Measurements from ENCODE around the gene NCKAP1. TPM values are rescaled to one million over a fixed set of nuclear protein-coding genes. Genes with fewer than 3 reads are reported as not detected.
A peak's percentile ranks its signal among the peaks of the same experiment; 100 is the strongest.

Gene NCKAP1
- polyA plus RNA-seq, 2 of the 4 experiments (the other 2 are of a cell fraction), result 98.8 to 201 TPM

DNA sequence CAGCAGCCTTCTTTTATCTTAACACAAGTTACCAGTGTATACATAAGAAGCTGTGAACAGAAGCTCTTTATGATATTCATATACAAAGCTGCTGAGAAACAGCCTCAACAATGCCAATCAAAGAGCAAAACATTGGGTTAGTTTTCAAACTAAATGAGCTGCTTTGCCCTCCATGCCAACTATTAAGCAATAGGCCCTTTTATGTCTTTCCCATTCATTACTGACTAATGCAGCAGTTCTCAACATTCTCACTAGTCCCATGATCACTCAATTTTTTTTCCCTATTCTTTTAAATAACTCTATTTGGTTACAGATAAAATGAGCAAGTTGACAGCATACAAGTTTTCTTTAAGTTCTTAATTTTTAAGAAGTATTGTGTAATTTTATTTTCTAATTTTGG, 114.0 kb downstream of the NCKAP1 start:
- no peak for TF ChIP-seq TFCP2L1 (CRISPR knock-in tag; IDR thresholded peaks at IDR 0.05)
- TF ChIP-seq CEBPB (IDR thresholded peaks at IDR 0.05), result 0 out of 4 replicates have a peak, but pooled peaks of 1 of the 2 experiments have one; percentile 5
- Histone ChIP-seq H3K4me3 (no peak overlapping the region), H3K27ac (no peak overlapping the region), H3K9me3 (no peaks in the 10 kb centered on the region), H3K4me2 (no peak overlapping the region), H3K4me1 (no peaks in the 10 kb centered on the region)
- ChIA-PET CTCF (no interaction called here), POLR2A (no interaction called here)
- no peak for ATAC-seq
- FAIRE-seq, result no peak
- no peak for DNase-seq (ENCODE audit: low read depth in 1 of 2, low spot score in 1 of 2)

DNA sequence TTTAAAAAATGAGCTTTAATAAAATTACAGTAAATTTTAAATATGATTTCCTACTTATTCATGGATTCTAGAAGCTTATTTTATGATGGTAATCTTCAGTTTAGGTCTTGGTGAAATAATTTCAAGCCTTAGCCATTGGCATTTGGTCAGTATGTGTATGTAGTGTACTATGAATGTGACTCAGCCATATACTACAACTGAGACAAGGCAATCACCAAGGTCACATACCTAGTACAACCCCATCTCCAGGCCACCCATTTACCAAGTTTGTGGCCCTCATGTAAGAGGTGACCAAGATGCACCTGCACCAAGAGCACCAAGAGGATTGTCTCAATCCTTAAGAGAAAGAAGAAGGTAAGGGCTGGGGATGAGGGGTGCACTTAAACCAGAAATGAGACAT, 117.0 kb downstream of the NCKAP1 start:
- Histone ChIP-seq H3K4me3 (no peak overlapping the region), H3K4me2 (no peak overlapping the region), H3K9me3 (no peaks in the 10 kb centered on the region), H3K4me1 (peaks cover 8% of the 10 kb centered on the region; the same call in 2 of the 3 replicates), H3K27ac (no peak overlapping the region)
- no peak for FAIRE-seq
- DNase-seq (ENCODE audit: low read depth in 1 of 2, low spot score in 1 of 2), result no peak
- TF ChIP-seq NR3C1 (IDR thresholded peaks at IDR 0.05), result no peak
- no peak for TF ChIP-seq ZFP36 (IDR thresholded peaks at IDR 0.05; ENCODE audit: borderline replicate concordance, partially characterized antibody)
- no peak for TF ChIP-seq NFE2L2 (conservative IDR thresholded peaks at IDR 0.05; ENCODE audit: low read length)
- TF ChIP-seq MAFK (IDR thresholded peaks at IDR 0.05; ENCODE audit: partially characterized antibody), result no peak
- TF ChIP-seq, protein P1, sequence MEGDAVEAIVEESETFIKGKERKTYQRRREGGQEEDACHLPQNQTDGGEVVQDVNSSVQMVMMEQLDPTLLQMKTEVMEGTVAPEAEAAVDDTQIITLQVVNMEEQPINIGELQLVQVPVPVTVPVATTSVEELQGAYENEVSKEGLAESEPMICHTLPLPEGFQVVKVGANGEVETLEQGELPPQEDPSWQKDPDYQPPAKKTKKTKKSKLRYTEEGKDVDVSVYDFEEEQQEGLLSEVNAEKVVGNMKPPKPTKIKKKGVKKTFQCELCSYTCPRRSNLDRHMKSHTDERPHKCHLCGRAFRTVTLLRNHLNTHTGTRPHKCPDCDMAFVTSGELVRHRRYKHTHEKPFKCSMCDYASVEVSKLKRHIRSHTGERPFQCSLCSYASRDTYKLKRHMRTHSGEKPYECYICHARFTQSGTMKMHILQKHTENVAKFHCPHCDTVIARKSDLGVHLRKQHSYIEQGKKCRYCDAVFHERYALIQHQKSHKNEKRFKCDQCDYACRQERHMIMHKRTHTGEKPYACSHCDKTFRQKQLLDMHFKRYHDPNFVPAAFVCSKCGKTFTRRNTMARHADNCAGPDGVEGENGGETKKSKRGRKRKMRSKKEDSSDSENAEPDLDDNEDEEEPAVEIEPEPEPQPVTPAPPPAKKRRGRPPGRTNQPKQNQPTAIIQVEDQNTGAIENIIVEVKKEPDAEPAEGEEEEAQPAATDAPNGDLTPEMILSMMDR (IDR thresholded peaks at IDR 0.05), result no peak
- no peak for TF ChIP-seq JUNB (IDR thresholded peaks at IDR 0.05)
- TF ChIP-seq HOXB5 (CRISPR knock-in tag; IDR thresholded peaks at IDR 0.05), result no peak
- TF ChIP-seq, protein P2, sequence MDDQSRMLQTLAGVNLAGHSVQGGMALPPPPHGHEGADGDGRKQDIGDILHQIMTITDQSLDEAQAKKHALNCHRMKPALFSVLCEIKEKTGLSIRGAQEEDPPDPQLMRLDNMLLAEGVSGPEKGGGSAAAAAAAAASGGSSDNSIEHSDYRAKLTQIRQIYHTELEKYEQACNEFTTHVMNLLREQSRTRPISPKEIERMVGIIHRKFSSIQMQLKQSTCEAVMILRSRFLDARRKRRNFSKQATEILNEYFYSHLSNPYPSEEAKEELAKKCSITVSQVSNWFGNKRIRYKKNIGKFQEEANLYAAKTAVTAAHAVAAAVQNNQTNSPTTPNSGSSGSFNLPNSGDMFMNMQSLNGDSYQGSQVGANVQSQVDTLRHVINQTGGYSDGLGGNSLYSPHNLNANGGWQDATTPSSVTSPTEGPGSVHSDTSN (IDR thresholded peaks at IDR 0.05), result no peak
- TF ChIP-seq KDM5A (IDR thresholded peaks at IDR 0.05), result no peak
- no peak for TF ChIP-seq PHF8 (IDR thresholded peaks at IDR 0.05; ENCODE audit: borderline replicate concordance, low read depth)
- TF ChIP-seq RNF2 (IDR thresholded peaks at IDR 0.05; ENCODE audit: borderline replicate concordance, low read depth), result no peak
- TF ChIP-seq SMC3 (IDR thresholded peaks at IDR 0.05), result no peak
- no peak for TF ChIP-seq HEYL (CRISPR knock-in tag; IDR thresholded peaks at IDR 0.05)
- peak in 1 of 2 experiments; percentile 29; a peak in 1 of 6 replicates for ATAC-seq
- CTCF ChIA-PET, result no interaction called here
- POLR2A ChIA-PET, result no interaction called here

DNA sequence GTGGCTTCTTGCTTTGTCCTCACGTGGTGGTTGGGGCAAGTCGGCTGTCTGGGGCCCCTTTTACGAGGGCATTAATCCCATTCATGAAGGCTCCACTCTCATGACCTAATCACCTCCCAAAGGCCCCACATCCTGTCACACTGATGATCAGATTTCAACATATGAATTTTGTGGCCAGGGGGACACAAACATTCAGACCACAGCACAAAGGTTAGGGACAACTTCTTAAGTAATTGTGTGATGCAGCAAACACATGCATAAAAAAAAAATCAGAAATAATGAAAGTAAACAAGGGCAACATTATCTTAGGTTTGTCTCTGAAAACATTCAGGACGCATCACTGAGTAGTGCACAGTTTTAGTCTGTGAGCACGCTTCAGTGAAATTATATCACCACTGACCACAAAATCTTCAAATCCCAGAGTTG, 117.6 kb downstream of the NCKAP1 start:
- Histone ChIP-seq H3K27ac (no peak overlapping the region; a peak in 1 of 6 replicates), H3K4me2 (no peak overlapping the region), H3K4me3 (no peak overlapping the region), H3K4me1 (peaks cover 14% of the 10 kb centered on the region), H3K9me3 (no peaks in the 10 kb centered on the region)
- ChIA-PET POLR2A (no interaction called here), CTCF (no interaction called here)
- ATAC-seq (no peak), FAIRE-seq (no peak), DNase-seq (ENCODE audit: low read depth in 1 of 2, low spot score in 1 of 2) (no peak)
- TF ChIP-seq HOXB5 (CRISPR knock-in tag; IDR thresholded peaks at IDR 0.05) (no peak), MAZ (IDR thresholded peaks at IDR 0.05; ENCODE audit: borderline replicate concordance, low read depth, low read length) (no peak), MYC (IDR thresholded peaks at IDR 0.05; ENCODE audit: borderline replicate concordance, low read length) (no peak), POLR2A (IDR thresholded peaks at IDR 0.05; ENCODE audit: low read length) (no peak), HDAC2 (IDR thresholded peaks at IDR 0.05) (no peak), NPAS2 (CRISPR knock-in tag; IDR thresholded peaks at IDR 0.05; ENCODE audit: borderline replicate concordance) (no peak), RFX5 (IDR thresholded peaks at IDR 0.05) (no peak), CEBPB (IDR thresholded peaks at IDR 0.05) (no peak), EP300 (IDR thresholded peaks at IDR 0.05) (no peak), ZFP36 (IDR thresholded peaks at IDR 0.05; ENCODE audit: borderline replicate concordance, partially characterized antibody) (no peak)
- 93% methylated on average over 5 of the region's 5 CpGs for WGBS (ENCODE audit: missing lambda C conversion rate)
